Subcutaneous abdominal adipose tissue (tissue), 5 donors: ENCODE results near the gene SLX4IP.

Source experiments
- H3K27ac ChIP-seq: one replicate; pipeline ENCODE4 v1.7.0; 2013; ENCODE audit warnings: low read depth, mild to moderate bottlenecking, inconsistent platforms, low read length, moderate library complexity
- H3K27me3 ChIP-seq, 5 donors: one replicate each; pipeline ENCODE4 v1.7.0; 2013; ENCODE audit warnings: low read length in 5 of 5, inconsistent platforms in 1 of 5; ENCODE audit not compliant: control insufficient read depth in 5 of 5, insufficient read depth in 4 of 5
- H3K36me3 ChIP-seq, 5 donors: one replicate each; pipeline ENCODE4 v1.7.0; 2013; ENCODE audit warnings: low read length in 5 of 5; ENCODE audit not compliant: control insufficient read depth in 5 of 5, insufficient read depth in 5 of 5
- H3K4me1 ChIP-seq, 5 donors: one replicate each; pipeline ENCODE4 v1.7.0; 2013; ENCODE audit warnings: low read length in 5 of 5, mild to moderate bottlenecking in 3 of 5, moderate library complexity in 1 of 5; ENCODE audit not compliant: control insufficient read depth in 5 of 5, insufficient read depth in 5 of 5
- H3K4me3 ChIP-seq, 5 donors: one replicate each; pipeline ENCODE4 v1.7.0; 2013; ENCODE audit warnings: low read length in 5 of 5, low read depth in 1 of 5
- H3K9ac ChIP-seq, 5 donors: one replicate each; pipeline ENCODE4 v1.7.0; 2013; ENCODE audit warnings: low read length in 5 of 5, mild to moderate bottlenecking in 4 of 5, moderate library complexity in 3 of 5
- H3K9me3 ChIP-seq, 5 donors: one replicate each; pipeline ENCODE4 v1.7.0; 2013; ENCODE audit warnings: low read length in 5 of 5; ENCODE audit not compliant: control insufficient read depth in 5 of 5
- donor health status: healthy.
- donor health status: healthy.
- donor health status: healthy.
- donor health status: healthy.
- donor health status: healthy.

SLX4IP gene

GRCh38 chr20:10646006-10646405 lies 210.9 kb downstream of the SLX4IP start:
- Histone ChIP-seq H3K9ac (no peak overlapping the region), H3K4me1 (peaks cover 0 to 5% (median under 1%) of the 10 kb centered on the region in 5 donors), H3K27ac (no peak overlapping the region), H3K4me3 (no peak overlapping the region), H3K27me3 (no peaks in the 10 kb centered on the region), H3K9me3 (no peaks in the 10 kb centered on the region), H3K36me3 (peaks cover 21 to 100% (median 99%) of the 10 kb centered on the region in 5 donors)

- Histone ChIP-seq H3K4me3 (no peak overlapping the region), H3K9ac (no peak overlapping the region), H3K4me1 (peaks cover 0 to 12% (median 7%) of the 10 kb centered on the region in 5 donors), H3K9me3 (no peaks in the 10 kb centered on the region), H3K27me3 (no peaks in the 10 kb centered on the region), H3K27ac (no peak overlapping the region), H3K36me3 (peaks cover 18 to 100% (median 99%) of the 10 kb centered on the region in 5 donors)
Observed at GRCh38 chr20:10646886-10647420, 211.8 kb downstream of the SLX4IP start.

GRCh38 chr20:10647471-10647870 lies 212.4 kb downstream of the SLX4IP start:
- Histone ChIP-seq H3K36me3 (peaks cover 18 to 100% (median 97%) of the 10 kb centered on the region in 5 donors), H3K9me3 (no peaks in the 10 kb centered on the region), H3K9ac (no peak overlapping the region), H3K27ac (no peak overlapping the region), H3K4me1 (peaks cover under 1 to 15% (median 9%) of the 10 kb centered on the region in 5 donors), H3K4me3 (no peak overlapping the region), H3K27me3 (no peaks in the 10 kb centered on the region)

GRCh38 chr20:10647909-10648308 lies 212.8 kb downstream of the SLX4IP start:
- H3K36me3 ChIP-seq: peaks cover 18 to 99% (median 97%) of the 10 kb centered on the region in 5 donors
- peaks cover 5 to 19% (median 14%) of the 10 kb centered on the region in 5 donors for H3K4me1 ChIP-seq
- H3K9ac ChIP-seq: no peak overlapping the region
- no peaks in the 10 kb centered on the region for H3K9me3 ChIP-seq
- H3K27me3 ChIP-seq: no peaks in the 10 kb centered on the region
- no peak overlapping the region for H3K4me3 ChIP-seq
- no peak overlapping the region for H3K27ac ChIP-seq

- no peaks in the 10 kb centered on the region for H3K27me3 ChIP-seq
- no peak overlapping the region for H3K27ac ChIP-seq
- H3K9me3 ChIP-seq: no peaks in the 10 kb centered on the region
- H3K4me3 ChIP-seq: no peak overlapping the region
- peaks cover 18 to 93% (median 90%) of the 10 kb centered on the region in 5 donors for H3K36me3 ChIP-seq
- H3K9ac ChIP-seq: no peak overlapping the region
- H3K4me1 ChIP-seq: peaks cover 8 to 26% (median 19%) of the 10 kb centered on the region in 5 donors
Observed at GRCh38 chr20:10648651-10649050, 213.5 kb downstream of the SLX4IP start.

- Histone ChIP-seq H3K4me1 (peaks cover 13 to 32% (median 25%) of the 10 kb centered on the region in 5 donors), H3K27ac (peak overlapping the region; percentile 51), H3K9ac (no peak overlapping the region), H3K4me3 (no peak overlapping the region), H3K9me3 (no peaks in the 10 kb centered on the region), H3K27me3 (no peaks in the 10 kb centered on the region), H3K36me3 (peaks cover 16 to 88% (median 84%) of the 10 kb centered on the region in 5 donors)
Observed at GRCh38 chr20:10649080-10649796, 214.1 kb downstream of the SLX4IP start.

GRCh38 chr20:10649797-10650160 lies 214.7 kb downstream of the SLX4IP start:
- H3K36me3 ChIP-seq: peaks cover 15 to 88% (median 82%) of the 10 kb centered on the region in 5 donors
- no peaks in the 10 kb centered on the region for H3K27me3 ChIP-seq
- H3K9ac ChIP-seq: no peak overlapping the region
- no peaks in the 10 kb centered on the region for H3K9me3 ChIP-seq
- H3K4me3 ChIP-seq: no peak overlapping the region
- peak overlapping the region; percentile 51 for H3K27ac ChIP-seq
- peaks cover 15 to 36% (median 30%) of the 10 kb centered on the region in 5 donors for H3K4me1 ChIP-seq

- H3K9me3 ChIP-seq: no peaks in the 10 kb centered on the region
- no peaks in the 10 kb centered on the region for H3K27me3 ChIP-seq
- no peak overlapping the region for H3K4me3 ChIP-seq
- no peak overlapping the region for H3K9ac ChIP-seq
- H3K27ac ChIP-seq: no peak overlapping the region
- peaks cover 15 to 44% (median 38%) of the 10 kb centered on the region in 5 donors for H3K4me1 ChIP-seq
- H3K36me3 ChIP-seq: peaks cover 11 to 87% (median 81%) of the 10 kb centered on the region in 5 donors
Observed at GRCh38 chr20:10651227-10651990, 216.3 kb downstream of the SLX4IP start.

- Histone ChIP-seq H3K9me3 (no peaks in the 10 kb centered on the region), H3K27ac (no peak overlapping the region), H3K4me1 (peaks cover 15 to 45% (median 38%) of the 10 kb centered on the region in 5 donors), H3K27me3 (no peaks in the 10 kb centered on the region), H3K9ac (no peak overlapping the region), H3K4me3 (no peak overlapping the region), H3K36me3 (peaks cover 11 to 87% (median 78%) of the 10 kb centered on the region in 5 donors)
Observed at GRCh38 chr20:10652185-10652584, 217.1 kb downstream of the SLX4IP start.
